DOHH2 (cell line): ENCODE results near the gene NSMCE1.

Experiments
- EZH2phosphoT487 ChIP-seq: fragments of 200-600 bp; sonication (generic); IDR thresholded peaks from 2 replicates; pipeline ENCODE4 v1.6.1; 2017; ENCODE audit warnings: borderline replicate concordance, mild to moderate bottlenecking, antibody characterized with exemption, low read length, moderate library complexity, mixed read lengths
- TF ChIP-seq, protein P1 (sequence below): fragments of 200-600 bp; sonication (generic); IDR thresholded peaks from one replicate; pipeline ENCODE4 v1.5.1; 2014; ENCODE audit warnings: antibody characterized with exemption, mild to moderate bottlenecking, low read depth, low read length; ENCODE audit not compliant: poor library complexity, severe bottlenecking

DNA sequence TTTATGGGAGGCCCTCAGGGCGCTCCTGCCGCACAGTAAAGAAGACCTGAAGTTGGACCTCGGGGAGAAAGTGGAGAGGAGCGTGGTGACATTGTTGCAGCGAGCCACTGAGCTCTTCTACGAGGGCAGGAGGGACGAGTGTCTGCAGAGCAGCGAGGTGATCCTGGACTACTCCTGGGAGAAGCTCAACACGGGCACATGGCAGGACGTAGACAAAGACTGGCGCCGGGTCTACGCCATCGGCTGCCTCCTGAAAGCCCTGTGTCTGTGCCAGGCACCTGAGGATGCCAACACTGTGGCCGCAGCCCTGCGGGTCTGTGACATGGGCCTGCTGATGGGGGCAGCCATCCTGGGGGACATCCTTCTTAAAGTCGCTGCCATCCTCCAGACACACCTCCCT, 58.4 kb downstream of the NSMCE1 start:
- TF ChIP-seq, protein P1, sequence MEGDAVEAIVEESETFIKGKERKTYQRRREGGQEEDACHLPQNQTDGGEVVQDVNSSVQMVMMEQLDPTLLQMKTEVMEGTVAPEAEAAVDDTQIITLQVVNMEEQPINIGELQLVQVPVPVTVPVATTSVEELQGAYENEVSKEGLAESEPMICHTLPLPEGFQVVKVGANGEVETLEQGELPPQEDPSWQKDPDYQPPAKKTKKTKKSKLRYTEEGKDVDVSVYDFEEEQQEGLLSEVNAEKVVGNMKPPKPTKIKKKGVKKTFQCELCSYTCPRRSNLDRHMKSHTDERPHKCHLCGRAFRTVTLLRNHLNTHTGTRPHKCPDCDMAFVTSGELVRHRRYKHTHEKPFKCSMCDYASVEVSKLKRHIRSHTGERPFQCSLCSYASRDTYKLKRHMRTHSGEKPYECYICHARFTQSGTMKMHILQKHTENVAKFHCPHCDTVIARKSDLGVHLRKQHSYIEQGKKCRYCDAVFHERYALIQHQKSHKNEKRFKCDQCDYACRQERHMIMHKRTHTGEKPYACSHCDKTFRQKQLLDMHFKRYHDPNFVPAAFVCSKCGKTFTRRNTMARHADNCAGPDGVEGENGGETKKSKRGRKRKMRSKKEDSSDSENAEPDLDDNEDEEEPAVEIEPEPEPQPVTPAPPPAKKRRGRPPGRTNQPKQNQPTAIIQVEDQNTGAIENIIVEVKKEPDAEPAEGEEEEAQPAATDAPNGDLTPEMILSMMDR, result no peak
- TF ChIP-seq EZH2phosphoT487, result no peak
